NT2/D1 (cell line): ENCODE results near the gene GPR39.

Source experiments
- SUZ12 ChIP-seq: IDR thresholded peaks from 2 replicates; pipeline ENCODE4 v1.6.1; 2011; ENCODE audit not compliant: insufficient read length, insufficient read depth; ENCODE audit errors: extremely low read depth
- YY1 ChIP-seq: IDR thresholded peaks from 2 replicates; pipeline ENCODE4 v1.6.1; 2011; ENCODE audit not compliant: insufficient read length, insufficient read depth
- ZNF274 ChIP-seq: IDR thresholded peaks from 2 replicates; pipeline ENCODE4 v1.6.1; 2011; ENCODE audit warnings: mild to moderate bottlenecking, low read depth, low read length

GRCh38 chr2:132416723-132417395 lies at the start of gene GPR39:
- TF ChIP-seq YY1, result no peak
- no peak for TF ChIP-seq ZNF274
- no peak for TF ChIP-seq SUZ12
